GM19395 (cell line): ENCODE results near the gene MYO5A.
"Not testable (repeated sequence)": the region's sequence is repeated elsewhere in the genome, so short reads cannot be mapped to it uniquely, and the experiment has no call there.

Experiments
- ATAC-seq: cut with Tn5 transposase; IDR thresholded peaks from one replicate; pipeline ENCODE4 v1.9.1; 2021; ENCODE audit warnings: mild to moderate bottlenecking, moderate library complexity; ENCODE audit not compliant: unreplicated experiment

MYO5A gene

GRCh38 chr15:52295421-52296001 is 233.2 kb downstream of the MYO5A start, which contains the start of gene MYO5C:
Gene MYO5C (minus strand): TSS chr15:52295804. CDS start chr15:52295636, 168 bp downstream.
- ATAC-seq, result no peak

- ATAC-seq, result no peak
These were observed 233.7 kb downstream of the MYO5A start for GRCh38 chr15:52294881-52295420.

- no peak for ATAC-seq
These were observed 235.8 kb downstream of the MYO5A start for GRCh38 chr15:52292780-52293392.

GRCh38 chr15:52291204-52291603 is 237.5 kb downstream of the MYO5A start:
- ATAC-seq, result no peak

GRCh38 chr15:52290800-52291199 is 237.9 kb downstream of the MYO5A start:
- no peak for ATAC-seq

- ATAC-seq, result peak; percentile 56
These were observed 238.4 kb downstream of the MYO5A start for GRCh38 chr15:52290329-52290728.

- no peak for ATAC-seq
These were observed 239.0 kb downstream of the MYO5A start for GRCh38 chr15:52289629-52290081.

GRCh38 chr15:52288986-52289385 is 239.7 kb downstream of the MYO5A start:
- ATAC-seq, result no peak

GRCh38 chr15:52288051-52288942 is 240.4 kb downstream of the MYO5A start:
- ATAC-seq, result no peak

- ATAC-seq, result no peak
These were observed 241.6 kb downstream of the MYO5A start for GRCh38 chr15:52287114-52287513.

GRCh38 chr15:52285941-52286340 is 242.7 kb downstream of the MYO5A start:
- not testable (repeated sequence) for ATAC-seq

- no peak for ATAC-seq
These were observed 244.5 kb downstream of the MYO5A start for GRCh38 chr15:52284164-52284563.

GRCh38 chr15:52283281-52283680 is 245.4 kb downstream of the MYO5A start:
- ATAC-seq, result no peak

GRCh38 chr15:52282418-52282817 is 246.3 kb downstream of the MYO5A start:
- ATAC-seq, result no peak

GRCh38 chr15:52281085-52282035 is 247.3 kb downstream of the MYO5A start:
- ATAC-seq, result no peak

- no peak for ATAC-seq
These were observed 248.2 kb downstream of the MYO5A start for GRCh38 chr15:52280326-52281084.

- ATAC-seq, result no peak
These were observed 249.9 kb downstream of the MYO5A start for GRCh38 chr15:52278636-52279367.

GRCh38 chr15:52278135-52278534 is 250.5 kb downstream of the MYO5A start:
- ATAC-seq, result no peak

- no peak for ATAC-seq
These were observed 251.1 kb downstream of the MYO5A start for GRCh38 chr15:52277575-52277974.
